Activated CD8-positive, alpha-beta memory T cell treated with anti-CD3 and anti-CD28 coated beads, Interleukin-2, amount 50 U/mL, for 4 hours (primary cell): ENCODE data around the gene MVB12B.

Experiments
- DNase-seq: peaks from one replicate; pipeline ENCODE4 v3.0.0-alpha.2; 2020

Gene MVB12B

GRCh38 chr9:126411225-126411947 lies 84.8 kb downstream of the MVB12B start:
- no peak for DNase-seq

- DNase-seq: no peak
Measured at GRCh38 chr9:126411948-126412284, 85.3 kb downstream of the MVB12B start.

GRCh38 chr9:126412905-126413304 lies 86.3 kb downstream of the MVB12B start:
- DNase-seq: no peak

- no peak for DNase-seq
Measured at GRCh38 chr9:126413391-126414068, 86.9 kb downstream of the MVB12B start.

- DNase-seq: no peak
Measured at GRCh38 chr9:126415741-126416370, 89.2 kb downstream of the MVB12B start.

GRCh38 chr9:126417043-126417442 lies 90.4 kb downstream of the MVB12B start:
- no peak for DNase-seq

GRCh38 chr9:126417684-126418083 lies 91.1 kb downstream of the MVB12B start:
- DNase-seq: no peak

- DNase-seq: no peak
Measured at GRCh38 chr9:126418608-126419007, 92.0 kb downstream of the MVB12B start.

- no peak for DNase-seq
Measured at GRCh38 chr9:126419475-126419874, 92.8 kb downstream of the MVB12B start.

- DNase-seq: no peak
Measured at GRCh38 chr9:126420135-126420534, 93.5 kb downstream of the MVB12B start.

GRCh38 chr9:126420643-126421564 lies 94.3 kb downstream of the MVB12B start:
- no peak for DNase-seq

- no peak for DNase-seq
Measured at GRCh38 chr9:126421567-126422428, 95.2 kb downstream of the MVB12B start.

- DNase-seq: no peak
Measured at GRCh38 chr9:126423142-126423915, 96.7 kb downstream of the MVB12B start.

GRCh38 chr9:126423916-126424185 lies 97.2 kb downstream of the MVB12B start:
- DNase-seq: no peak

- DNase-seq: no peak
Measured at GRCh38 chr9:126424511-126424910, 97.9 kb downstream of the MVB12B start.

GRCh38 chr9:126428534-126429175 lies 102.0 kb downstream of the MVB12B start:
- no peak for DNase-seq

GRCh38 chr9:126429190-126429589 lies 102.6 kb downstream of the MVB12B start:
- no peak for DNase-seq

- DNase-seq: no peak
Measured at GRCh38 chr9:126430124-126430523, 103.5 kb downstream of the MVB12B start.

GRCh38 chr9:126431077-126431742 lies 104.6 kb downstream of the MVB12B start:
- DNase-seq: no peak

GRCh38 chr9:126432659-126433058 lies 106.0 kb downstream of the MVB12B start:
- DNase-seq: no peak
